Tibial nerve (tissue), 4 donors: ENCODE data around the gene OGA. TPM values are rescaled to one million over a fixed set of nuclear protein-coding genes. Genes with fewer than 3 reads are reported as not detected.

Experiments
- DNase-seq, 2 donors: peaks; one replicate each; pipeline ENCODE4 v3.0.0-alpha.2; 2019; ENCODE audit warnings: low spot score in 2 of 2
- H3K27ac ChIP-seq, 4 donors: fragments of 200-600 bp; sonication (generic) in 3 of 4; one replicate each; pipeline ENCODE4 v1.5.1; 2017 to 2019; ENCODE audit warnings: mild to moderate bottlenecking in 1 of 4
- H3K27me3 ChIP-seq, 2 donors: fragments of 200-600 bp; sonication (generic) in 1 of 2; one replicate each; pipeline versions ENCODE4 v1.5.1 to v1.6.0; 2017 to 2019
- H3K36me3 ChIP-seq, 3 donors: fragments of 200-600 bp; sonication (generic); one replicate each; pipeline ENCODE4 v1.5.1; 2018 to 2019
- H3K4me1 ChIP-seq, 4 donors: fragments of 200-600 bp; sonication (generic) in 3 of 4; one replicate each; pipeline ENCODE4 v1.5.1; 2017 to 2019
- H3K4me3 ChIP-seq, 4 donors: fragments of 200-600 bp; sonication (generic) in 3 of 4; one replicate each; pipeline ENCODE4 v1.5.1; 2017 to 2019; ENCODE audit warnings: mild to moderate bottlenecking in 1 of 4, moderate library complexity in 1 of 4
- H3K9me3 ChIP-seq, 4 donors: fragments of 200-600 bp; sonication (generic) in 3 of 4; one replicate each; pipeline ENCODE4 v1.5.1; 2017 to 2019
- CTCF ChIP-seq, 5 experiments: fragments of 200-600 bp in 3 of 5; fragments of 450-650 bp in 2 of 5; sonication (generic) in 3 of 5; IDR thresholded peaks; one replicate each; pipeline ENCODE4 v1.5.1; 2016 to 2019; ENCODE audit warnings: antibody characterized with exemption in 5 of 5, mild to moderate bottlenecking in 3 of 5, moderate library complexity in 2 of 5
- EP300 ChIP-seq, 2 donors: sonication (generic); formaldehyde crosslinking; IDR thresholded peaks; one replicate each; pipeline ENCODE4 v1.6.1; 2017; ENCODE audit warnings: antibody characterized with exemption in 2 of 2, mild to moderate bottlenecking in 1 of 2
- POLR2A ChIP-seq, 2 donors: fragments of 450-650 bp; IDR thresholded peaks; one replicate each; pipeline ENCODE4 v1.6.1; 2017; ENCODE audit warnings: antibody characterized with exemption in 2 of 2, mild to moderate bottlenecking in 2 of 2, moderate library complexity in 2 of 2
- WGBS, 2 donors: methylation state at CpG; one replicate each; pipeline ENCODE4 v1.1.5; 2018; 5-methylcytosine and 5-hydroxymethylcytosine counted together
- total RNA-seq, 4 donors: library from RNA; depleted of rRNA; stranded (reverse); fragments of >200 nt; gene quantifications; one replicate each; pipeline ENCODE4 v1.1.0, GENCODE V29; 2016

The OGA gene
- total RNA-seq, 4 donors from 2014 or later, result 206 to 249 (median 224) TPM

- TF ChIP-seq POLR2A (IDR thresholded peaks at IDR 0.05), result no peak
- no peak for TF ChIP-seq EP300 (IDR thresholded peaks at IDR 0.05)
- TF ChIP-seq CTCF (IDR thresholded peaks at IDR 0.05), result no peak
- no peak overlapping the region for H3K27ac ChIP-seq
Observed at GRCh38 chr10:101744267-101744666, 74.0 kb downstream of the OGA start.

GRCh38 chr10:101741938-101742337, 76.3 kb downstream of the OGA start:
- WGBS, 2 donors, result 49 to 50% methylated on average over 2 of the region's 2 CpGs
- no peaks in the 10 kb centered on the region for H3K9me3 ChIP-seq
- no peak for TF ChIP-seq CTCF (IDR thresholded peaks at IDR 0.05)
- TF ChIP-seq EP300 (IDR thresholded peaks at IDR 0.05), result no peak
- TF ChIP-seq POLR2A (IDR thresholded peaks at IDR 0.05), result no peak
- H3K27ac ChIP-seq, result no peak overlapping the region
- H3K4me1 ChIP-seq, result no peaks in the 10 kb centered on the region
- no peaks in the 10 kb centered on the region for H3K36me3 ChIP-seq
- H3K4me3 ChIP-seq, result no peak overlapping the region
- peaks cover 0 to 7% of the 10 kb centered on the region in 2 donors for H3K27me3 ChIP-seq
- no peak for DNase-seq

More at GRCh38 chr10:101744267-101744666, 74.0 kb downstream of the OGA start:
- Histone ChIP-seq H3K36me3 (no peaks in the 10 kb centered on the region), H3K4me1 (no peaks in the 10 kb centered on the region), H3K27me3 (no peaks in the 10 kb centered on the region), H3K4me3 (no peak overlapping the region), H3K9me3 (no peaks in the 10 kb centered on the region)
- DNase-seq, result no peak
- 71 to 79% methylated on average over 3 of the region's 3 CpGs for WGBS, 2 donors

GRCh38 chr10:101736666-101737065, 81.6 kb downstream of the OGA start:
- Histone ChIP-seq H3K27ac (no peak overlapping the region), H3K27me3 (peaks cover 0 to 17% of the 10 kb centered on the region in 2 donors), H3K36me3 (no peaks in the 10 kb centered on the region), H3K9me3 (no peaks in the 10 kb centered on the region), H3K4me3 (no peak overlapping the region), H3K4me1 (no peaks in the 10 kb centered on the region)
- WGBS, 2 donors, result 67 to 72% methylated on average over 3 of the region's 3 CpGs
- no peak for DNase-seq
- TF ChIP-seq POLR2A (IDR thresholded peaks at IDR 0.05) (no peak), EP300 (IDR thresholded peaks at IDR 0.05) (no peak), CTCF (IDR thresholded peaks at IDR 0.05) (no peak)

Other genes with a start within 250 kb of the OGA start
- gene POLL, start 230.2 kb downstream of the OGA start, total RNA-seq, result 10 to 100 TPM; 27.8 to 45.7 (median 35.8) TPM
- gene DPCD, start 230.1 kb downstream of the OGA start, total RNA-seq, result 10 to 100 TPM in 2 of 4 donors, 1 to 10 TPM in 2; 6.0 to 28.5 (median 16.3) TPM
- gene FBXW4, start 123.3 kb downstream of the OGA start, total RNA-seq, result 10 to 100 TPM; 57.0 to 84.8 (median 65.2) TPM
- not detected for gene FGF8, start 42.3 kb downstream of the OGA start, total RNA-seq
- gene NPM3, start 35.0 kb downstream of the OGA start, total RNA-seq, result 10 to 100 TPM; 17.5 to 47.7 (median 30.1) TPM
- gene KCNIP2, start 25.4 kb upstream of the OGA start, total RNA-seq, result 10 to 100 TPM in 3 of 4 donors, 1 to 10 TPM in 1; 6.1 to 63.9 (median 37.2) TPM
- 10 to 100 TPM; 16.9 to 19.5 (median 18.5) TPM for gene ARMH3, start 237.7 kb upstream of the OGA start, total RNA-seq
- gene HPS6, start 246.9 kb upstream of the OGA start, total RNA-seq, result 10 to 100 TPM; 33.5 to 36.5 (median 34.8) TPM